ENCODE results near the gene KDM6B.

Gene KDM6B

GRCh38 chr17:7867881-7868329, 33.9 kb downstream of the KDM6B start:
- FAIRE-seq (no peak), DNase-seq (ENCODE audit: low spot score) (no peak)

GRCh38 chr17:7873051-7873450, 39.0 kb downstream of the KDM6B start:
- DNase-seq (ENCODE audit: low spot score) (no peak), FAIRE-seq (no peak)

- FAIRE-seq, result no peak
- DNase-seq (ENCODE audit: low spot score), result no peak
Measured at GRCh38 chr17:7875804-7876370, 41.9 kb downstream of the KDM6B start.

GRCh38 chr17:7878234-7878633, 44.2 kb downstream of the KDM6B start:
- no peak for FAIRE-seq
- DNase-seq (ENCODE audit: low spot score), result no peak

GRCh38 chr17:7880076-7880868, 46.3 kb downstream of the KDM6B start:
- no peak for DNase-seq (ENCODE audit: low spot score)

GRCh38 chr17:7881276-7882054, 47.4 kb downstream of the KDM6B start:
- DNase-seq (ENCODE audit: low spot score) (no peak), FAIRE-seq (no peak)

More at GRCh38 chr17:7880076-7880868, 46.3 kb downstream of the KDM6B start:
- no peak for FAIRE-seq

- DNase-seq (ENCODE audit: low spot score) (no peak), FAIRE-seq (no peak)
Measured at GRCh38 chr17:7882068-7882467, 48.1 kb downstream of the KDM6B start.

- no peak for FAIRE-seq
- no peak for DNase-seq (ENCODE audit: low spot score)
Measured at GRCh38 chr17:7882629-7883028, 48.6 kb downstream of the KDM6B start.

All from RCC 7860 (cell line).